H9 (cell line): ENCODE measurements around the gene ARHGAP26. TPM values are rescaled to one million over a fixed set of nuclear protein-coding genes. Genes with fewer than 3 reads are reported as not detected.

Experiments
- DNase-seq: peaks from one replicate; pipeline ENCODE4 v3.0.0-alpha.2; 2017
- H2AFZ ChIP-seq: one replicate; pipeline ENCODE4 v1.6.1; 2013; ENCODE audit warnings: mild to moderate bottlenecking, low read length, control low read depth, moderate library complexity
- H2AK5ac ChIP-seq: 2 replicates; pipeline ENCODE4 v1.6.1; 2013; ENCODE audit warnings: low read length, control low read depth, mixed read lengths; ENCODE audit not compliant: insufficient read length
- H2BK120ac ChIP-seq: one replicate; pipeline ENCODE4 v1.6.1; 2013; ENCODE audit warnings: low read depth, mild to moderate bottlenecking, low read length, control low read depth, inconsistent platforms; ENCODE audit not compliant: poor library complexity, severe bottlenecking
- H2BK12ac ChIP-seq: 2 replicates; pipeline ENCODE4 v1.6.1; 2013; ENCODE audit warnings: low read length, control low read depth, mixed read lengths, low read depth; ENCODE audit not compliant: insufficient read length
- H2BK15ac ChIP-seq: 2 replicates; pipeline ENCODE4 v1.6.1; 2013; ENCODE audit warnings: low read depth, low read length, control low read depth
- H2BK20ac ChIP-seq: one replicate; pipeline ENCODE4 v1.6.1; 2013; ENCODE audit warnings: low read depth, mild to moderate bottlenecking, low read length, control low read depth, inconsistent platforms; ENCODE audit not compliant: poor library complexity, severe bottlenecking
- H2BK5ac ChIP-seq: 2 replicates; pipeline ENCODE4 v1.6.1; 2013; ENCODE audit warnings: low read length, control low read depth, mixed read lengths; ENCODE audit not compliant: insufficient read length
- H3K14ac ChIP-seq: 2 replicates; pipeline ENCODE4 v1.6.1; 2013; ENCODE audit warnings: low read length, control low read depth; ENCODE audit not compliant: insufficient read depth
- H3K18ac ChIP-seq: 2 replicates; pipeline ENCODE4 v1.6.1; 2013; ENCODE audit warnings: low read depth, mild to moderate bottlenecking, mixed read lengths, low read length, control low read depth; ENCODE audit not compliant: insufficient read length
- H3K23ac ChIP-seq: 2 replicates; pipeline ENCODE4 v1.6.1; 2013; ENCODE audit warnings: low read length, control low read depth, mixed read lengths, low read depth; ENCODE audit not compliant: insufficient read length
- H3K23me2 ChIP-seq: 2 replicates; pipeline ENCODE4 v1.6.1; 2013; ENCODE audit warnings: low read depth, mild to moderate bottlenecking, mixed read lengths, low read length, control low read depth; ENCODE audit not compliant: insufficient read length, poor library complexity, severe bottlenecking
- H3K27ac ChIP-seq: 2 replicates; pipeline ENCODE4 v1.5.1; 2013; ENCODE audit warnings: low read length, control low read depth, mixed read lengths, low read depth; ENCODE audit not compliant: insufficient read length
- H3K27me3 ChIP-seq: 2 replicates; pipeline ENCODE4 v1.6.1; 2013; ENCODE audit warnings: low read length, control low read depth, inconsistent platforms; ENCODE audit not compliant: insufficient read depth
- H3K4ac ChIP-seq: 2 replicates; pipeline ENCODE4 v1.6.1; 2013; ENCODE audit warnings: low read depth, mild to moderate bottlenecking, control low read depth, inconsistent platforms, low read length, moderate library complexity
- H3K4me1 ChIP-seq: 2 replicates; pipeline ENCODE4 v1.6.1; 2013; ENCODE audit warnings: low read length, control low read depth, inconsistent platforms; ENCODE audit not compliant: insufficient read depth
- H3K4me2 ChIP-seq: 2 replicates; pipeline ENCODE4 v1.6.1; 2013; ENCODE audit warnings: low read length, control low read depth, mixed read lengths; ENCODE audit not compliant: insufficient read length, insufficient read depth
- H3K56ac ChIP-seq: 2 replicates; pipeline ENCODE4 v1.6.1; 2013; ENCODE audit warnings: low read depth, mild to moderate bottlenecking, mixed read lengths, low read length, control low read depth; ENCODE audit not compliant: insufficient read length
- H3K79me1 ChIP-seq: 2 replicates; pipeline ENCODE4 v1.6.1; 2013; ENCODE audit warnings: low read depth, mild to moderate bottlenecking, moderate library complexity, low read length, control low read depth, inconsistent platforms; ENCODE audit not compliant: insufficient read depth, poor library complexity, severe bottlenecking
- H3K79me2 ChIP-seq: 2 replicates; pipeline ENCODE4 v1.6.1; 2013; ENCODE audit warnings: low read length, control low read depth, inconsistent platforms; ENCODE audit not compliant: insufficient read depth
- H3K9ac ChIP-seq: 2 replicates; pipeline ENCODE4 v1.6.1; 2013; ENCODE audit warnings: low read length, control low read depth, mixed read lengths; ENCODE audit not compliant: insufficient read length; ENCODE audit errors: extremely low read depth
- H3K9me3 ChIP-seq: one replicate; pipeline ENCODE4 v1.6.1; 2013; ENCODE audit warnings: low read depth, low read length, inconsistent platforms; ENCODE audit not compliant: control insufficient read depth
- H3T11ph ChIP-seq: one replicate; pipeline ENCODE4 v1.6.1; 2013; ENCODE audit warnings: mild to moderate bottlenecking, low read length, control low read depth, inconsistent platforms
- H4K20me1 ChIP-seq: one replicate; pipeline ENCODE4 v1.6.1; 2013; ENCODE audit not compliant: control insufficient read depth, insufficient read length, insufficient read depth
- H4K5ac ChIP-seq: 2 replicates; pipeline ENCODE4 v1.6.1; 2013; ENCODE audit warnings: low read depth, mild to moderate bottlenecking, mixed read lengths, low read length, control low read depth; ENCODE audit not compliant: insufficient read length
- H4K8ac ChIP-seq: replicated peaks from 2 replicates; pipeline ENCODE4 v1.6.1; 2013; ENCODE audit warnings: low read length, control low read depth, mixed read lengths, low read depth; ENCODE audit not compliant: insufficient read length
- H4K91ac ChIP-seq: 2 replicates; pipeline ENCODE4 v1.6.1; 2013; ENCODE audit warnings: low read depth, mild to moderate bottlenecking, moderate library complexity, mixed read lengths, low read length, control low read depth; ENCODE audit not compliant: insufficient read length
- H3K27ac Mint-ChIP-seq, 3 experiments: 2 replicates in 2 of 3; 3 replicates in 1 of 3; pipeline ENCODE4 v1.8.0; 2020 to 2021; ENCODE audit warnings: mixed read lengths in 3 of 3, mild to moderate bottlenecking in 1 of 3, moderate library complexity in 1 of 3
- H3K27me3 Mint-ChIP-seq: 2 replicates; pipeline ENCODE4 v1.8.0; 2021; ENCODE audit warnings: low read depth, mild to moderate bottlenecking, moderate library complexity, mixed read lengths
- H3K36me3 Mint-ChIP-seq, 3 experiments: 2 replicates in 2 of 3; 3 replicates in 1 of 3; pipeline ENCODE4 v1.8.0; 2020 to 2021; ENCODE audit warnings: low read depth in 3 of 3, mixed read lengths in 3 of 3; ENCODE audit not compliant: insufficient read depth in 1 of 3
- H3K4me1 Mint-ChIP-seq, 2 experiments: 2 replicates each; pipeline ENCODE4 v1.8.0; 2020; ENCODE audit warnings: mixed read lengths in 2 of 2
- H3K4me3 Mint-ChIP-seq, 2 experiments: 2 replicates in 1 of 2; 3 replicates in 1 of 2; pipeline ENCODE4 v1.8.0; 2020 to 2021; ENCODE audit warnings: mild to moderate bottlenecking in 2 of 2, mixed read lengths in 2 of 2, moderate library complexity in 1 of 2
- H3K9me3 Mint-ChIP-seq, 2 experiments: 2 replicates in 1 of 2; 3 replicates in 1 of 2; pipeline ENCODE4 v1.8.0; 2020; ENCODE audit warnings: mild to moderate bottlenecking in 2 of 2, mixed read lengths in 2 of 2, moderate library complexity in 1 of 2
- WGBS: extraction: QIAGEN DNeasy Blood & Tissue Kit; methylation state at CpG from one replicate; pipeline ENCODE4 v1.1.7; 2013; ENCODE audit warnings: missing lambda C conversion rate, low lambda C conversion rate, mixed read lengths; ENCODE audit not compliant: insufficient read length; ENCODE audit errors: extremely low coverage; 5-methylcytosine and 5-hydroxymethylcytosine counted together
- total RNA-seq: library from RNA; stranded (reverse); gene quantifications from 2 replicates; pipeline ENCODE4 v1.2.1, GENCODE V29; 2021
- TF ChIP-seq, protein P1 (sequence below): fragments of 200-600 bp; sonication (generic); conservative IDR thresholded peaks from 3 replicates; pipeline ENCODE4 v1.8.0; 2021; ENCODE audit warnings: antibody characterized with exemption, mild to moderate bottlenecking

Gene ARHGAP26
- total RNA-seq, 1 experiment from 2014 or later, result 13.8 TPM

GRCh38 chr5:142743592-142744441 lies 26.4 kb upstream of the ARHGAP26 start:
- Mint-ChIP-seq H3K4me1 (peaks cover 11 to 25% of the 10 kb centered on the region in 2 experiments), H3K27me3 (no peaks in the 10 kb centered on the region), H3K4me3 (peak overlapping the region in 1 of 2 experiments; percentile 8; a peak in 1 of 5 replicates), H3K36me3 (peaks cover 0 to 28% (median 3%) of the 10 kb centered on the region in 3 experiments; a peak in 3 of 7 replicates), H3K9me3 (no peaks in the 10 kb centered on the region), H3K27ac (peak overlapping the region; percentile 3 to 38 (median 29); a peak in 5 of 7 replicates)
- no peak overlapping the region for H3K14ac ChIP-seq
- no peaks in the 10 kb centered on the region for H3K23me2 ChIP-seq
- no peaks in the 10 kb centered on the region for H3K79me1 ChIP-seq
- no peaks in the 10 kb centered on the region for H3K79me2 ChIP-seq
- H4K5ac ChIP-seq, result no peak overlapping the region
- no peak overlapping the region for H2BK15ac ChIP-seq
- WGBS, result no CpG with 5 or more reads among the region's 7 CpGs
- no peaks in the 10 kb centered on the region for H3K27me3 ChIP-seq
- H2BK5ac ChIP-seq, result no peak overlapping the region
- H2BK120ac ChIP-seq, result no peak overlapping the region
- no peak overlapping the region for H4K91ac ChIP-seq
- H3T11ph ChIP-seq, result no peak overlapping the region
- TF ChIP-seq, protein P1, sequence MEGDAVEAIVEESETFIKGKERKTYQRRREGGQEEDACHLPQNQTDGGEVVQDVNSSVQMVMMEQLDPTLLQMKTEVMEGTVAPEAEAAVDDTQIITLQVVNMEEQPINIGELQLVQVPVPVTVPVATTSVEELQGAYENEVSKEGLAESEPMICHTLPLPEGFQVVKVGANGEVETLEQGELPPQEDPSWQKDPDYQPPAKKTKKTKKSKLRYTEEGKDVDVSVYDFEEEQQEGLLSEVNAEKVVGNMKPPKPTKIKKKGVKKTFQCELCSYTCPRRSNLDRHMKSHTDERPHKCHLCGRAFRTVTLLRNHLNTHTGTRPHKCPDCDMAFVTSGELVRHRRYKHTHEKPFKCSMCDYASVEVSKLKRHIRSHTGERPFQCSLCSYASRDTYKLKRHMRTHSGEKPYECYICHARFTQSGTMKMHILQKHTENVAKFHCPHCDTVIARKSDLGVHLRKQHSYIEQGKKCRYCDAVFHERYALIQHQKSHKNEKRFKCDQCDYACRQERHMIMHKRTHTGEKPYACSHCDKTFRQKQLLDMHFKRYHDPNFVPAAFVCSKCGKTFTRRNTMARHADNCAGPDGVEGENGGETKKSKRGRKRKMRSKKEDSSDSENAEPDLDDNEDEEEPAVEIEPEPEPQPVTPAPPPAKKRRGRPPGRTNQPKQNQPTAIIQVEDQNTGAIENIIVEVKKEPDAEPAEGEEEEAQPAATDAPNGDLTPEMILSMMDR, result no peak
- peaks cover 7% of the 10 kb centered on the region; the same call in 1 of the 2 replicates for H3K4me1 ChIP-seq
- H3K9me3 ChIP-seq, result no peaks in the 10 kb centered on the region
- DNase-seq, result no peak
- H2BK12ac ChIP-seq, result no peak overlapping the region
- H3K56ac ChIP-seq, result no peak overlapping the region
- H3K4ac ChIP-seq, result no peak overlapping the region
- H4K20me1 ChIP-seq, result no peaks in the 10 kb centered on the region
- H2BK20ac ChIP-seq, result no peak overlapping the region
- H2AFZ ChIP-seq, result no peak overlapping the region
- no peak overlapping the region for H3K4me2 ChIP-seq
- no peak overlapping the region for H2AK5ac ChIP-seq
- H3K23ac ChIP-seq, result no peak overlapping the region
- no peak overlapping the region for H3K9ac ChIP-seq
- H4K8ac ChIP-seq, result no peak overlapping the region
- H3K27ac ChIP-seq, result no peak overlapping the region
- H3K18ac ChIP-seq, result no peak overlapping the region
